Naive thymus-derived CD8-positive, alpha-beta T cell (primary cell): ENCODE data around the gene TTC28. TPM values are rescaled to one million over a fixed set of nuclear protein-coding genes. Genes with fewer than 3 reads are reported as not detected.
"Not testable (repeated sequence)": the region's sequence is repeated elsewhere in the genome, so short reads cannot be mapped to it uniquely, and the experiment has no call there.

Source experiments
- ATAC-seq, 2 donors: fragments of 150-1000 bp; cut with Tn5 transposase in 1 of 2; sonication (Bioruptor Pico), chemical (Tn5 transposase) in 1 of 2; 1 replicate in 1 of 2; 2 replicates in 1 of 2; pipeline ENCODE4 v1.10.0; 2021; ENCODE audit warnings: mild to moderate bottlenecking in 2 of 2, moderate library complexity in 2 of 2
- POLR2A ChIA-PET: fragments of 350-600 bp; sonication (Branson Sonifier 250); formaldehyde crosslinking; loops from one replicate; lab custom pipeline; 2021; ENCODE audit warnings: antibody characterized with exemption; lab: Charles Lee
- DNase-seq, 10 donors: peaks; one replicate each; pipeline versions ENCODE4 v3.0.0 to v3.0.0-alpha.2; 2020 to 2022
- H3K27ac Mint-ChIP-seq, 10 donors: one replicate each; pipeline ENCODE4 v1.8.0; 2020 to 2022; ENCODE audit warnings: mild to moderate bottlenecking in 10 of 10, mixed read lengths in 10 of 10, moderate library complexity in 4 of 10, inconsistent platforms in 1 of 10
- H3K27me3 Mint-ChIP-seq, 5 donors: one replicate each; pipeline ENCODE4 v1.8.0; 2021 to 2022; ENCODE audit warnings: mixed read lengths in 5 of 5
- H3K36me3 Mint-ChIP-seq, 3 donors: one replicate each; pipeline ENCODE4 v1.8.0; 2020 to 2022; ENCODE audit warnings: mixed read lengths in 3 of 3, mild to moderate bottlenecking in 2 of 3, inconsistent platforms in 1 of 3
- H3K4me1 Mint-ChIP-seq, 4 donors: one replicate each; pipeline ENCODE4 v1.8.0; 2021 to 2022; ENCODE audit warnings: mixed read lengths in 4 of 4
- H3K4me3 Mint-ChIP-seq, 10 donors: one replicate each; pipeline ENCODE4 v1.8.0; 2020 to 2022; ENCODE audit warnings: mild to moderate bottlenecking in 10 of 10, mixed read lengths in 10 of 10, moderate library complexity in 6 of 10, inconsistent platforms in 1 of 10
- H3K9me3 Mint-ChIP-seq, 9 donors: one replicate each; pipeline ENCODE4 v1.8.0; 2020 to 2022; ENCODE audit warnings: mixed read lengths in 9 of 9, mild to moderate bottlenecking in 3 of 9, inconsistent platforms in 1 of 9, moderate library complexity in 1 of 9
- polyA plus RNA-seq, 3 donors: library from polyadenylated mRNA; unstranded; fragments of 300-500 nt; fragmentation: Illumina TruSeq; gene quantifications; one replicate each; pipeline ENCODE4 v1.2.3, GENCODE V29; 2021
- total RNA-seq, 8 experiments: library from RNA in 2 of 8; stranded (reverse) in 2 of 8; gene quantifications; one replicate each; pipeline ENCODE4 v1.2.3 and lab custom pipeline; 2021 to 2026

TTC28 gene
- total and polyA plus RNA-seq, 5 experiments from 2014 or later, result 0.44 to 6.4 (median 1.3) TPM

DNA sequence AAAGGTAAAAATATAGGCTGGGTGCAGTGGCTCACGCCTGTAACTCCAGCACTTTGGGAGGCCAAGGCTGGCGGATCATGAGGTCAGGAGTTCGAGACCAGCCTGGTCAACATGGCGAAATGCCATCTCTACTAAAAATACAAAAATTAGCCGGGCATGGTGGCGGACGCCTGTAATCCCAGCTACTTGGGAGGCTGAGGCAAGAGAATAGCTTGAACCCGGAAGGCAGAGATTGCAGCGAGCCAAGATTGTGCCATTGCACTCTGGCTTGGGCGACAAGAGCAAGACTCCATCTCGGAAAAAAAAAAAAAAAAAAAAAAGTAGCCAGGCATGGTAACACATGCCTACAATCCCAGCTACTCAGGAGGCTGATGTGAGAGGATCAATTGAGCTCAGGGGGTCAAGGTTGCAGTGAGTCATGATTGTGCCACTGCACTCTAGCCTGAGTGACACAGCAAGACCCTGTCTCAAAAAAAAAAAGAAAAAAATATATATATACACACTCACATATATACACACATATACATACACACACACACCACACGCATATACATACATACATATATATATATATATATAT is 112.6 kb downstream of the TTC28 start:
- H3K27me3 Mint-ChIP-seq, result peaks cover 10 to 24% (median 19%) of the 10 kb centered on the region in 5 donors
- H3K4me1 Mint-ChIP-seq, H3K4me3 Mint-ChIP-seq, H3K9me3 Mint-ChIP-seq, H3K27ac Mint-ChIP-seq, DNase-seq, POLR2A ChIA-PET, H3K36me3 Mint-ChIP-seq, ATAC-seq: not testable (repeated sequence)

DNA sequence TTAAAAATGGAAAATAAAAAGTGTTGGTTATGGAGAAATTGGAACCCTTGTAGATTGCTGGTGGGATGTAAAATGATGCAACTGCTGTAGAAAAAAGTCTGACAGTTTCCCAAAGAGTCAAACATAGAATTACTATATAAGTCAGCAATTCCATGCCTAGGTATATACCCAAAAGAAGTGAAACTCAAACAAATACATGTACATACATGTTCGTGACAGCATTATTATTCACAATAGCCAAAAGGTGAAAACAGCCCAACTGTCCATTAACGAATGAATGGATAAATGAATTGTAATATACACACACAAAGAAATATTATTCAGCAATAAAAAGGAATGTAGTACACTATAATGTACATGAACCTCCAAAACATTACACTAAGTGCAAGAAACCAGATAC is 116.0 kb downstream of the TTC28 start:
- Mint-ChIP-seq H3K9me3 (no peaks in the 10 kb centered on the region), H3K4me1 (no peaks in the 10 kb centered on the region), H3K27ac (no peak overlapping the region), H3K27me3 (peaks cover 15 to 34% (median 29%) of the 10 kb centered on the region in 5 donors), H3K36me3 (no peaks in the 10 kb centered on the region), H3K4me3 (no peak overlapping the region)
- POLR2A ChIA-PET, result no interaction called here
- DNase-seq (no peak), ATAC-seq (no peak)

DNA sequence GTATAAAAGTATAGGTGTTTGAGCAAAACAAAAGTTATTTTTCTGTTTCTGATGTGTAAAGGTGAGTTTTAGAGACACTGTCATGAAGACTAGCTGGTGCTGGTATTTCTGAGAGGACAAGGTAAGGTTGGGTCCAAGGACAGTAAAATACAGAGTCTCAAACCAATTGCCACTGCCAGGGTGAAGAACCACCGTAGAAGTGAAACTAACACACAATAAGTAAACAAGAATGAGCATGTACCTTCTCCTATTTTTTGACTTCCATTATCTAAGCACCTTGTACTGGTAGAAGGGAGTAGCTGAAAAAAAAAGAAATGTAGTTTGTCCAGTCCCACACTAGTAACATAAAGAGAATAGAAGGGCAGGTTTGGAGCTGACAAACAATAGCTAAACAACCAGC is 117.3 kb downstream of the TTC28 start:
- POLR2A ChIA-PET, result no interaction called here
- peaks cover 0 to 6% (median 0%) of the 10 kb centered on the region in 3 donors for H3K36me3 Mint-ChIP-seq
- peaks cover 15 to 33% (median 29%) of the 10 kb centered on the region in 5 donors for H3K27me3 Mint-ChIP-seq
- DNase-seq (no peak), ATAC-seq (no peak)
- no peaks in the 10 kb centered on the region for H3K4me1 Mint-ChIP-seq
- peak overlapping the region in 1 of 10 donors; percentile 42 for H3K27ac Mint-ChIP-seq
- H3K9me3 Mint-ChIP-seq, result peaks cover 0 to 4% (median 0%) of the 10 kb centered on the region in 9 donors
- H3K4me3 Mint-ChIP-seq, result no peak overlapping the region

DNA sequence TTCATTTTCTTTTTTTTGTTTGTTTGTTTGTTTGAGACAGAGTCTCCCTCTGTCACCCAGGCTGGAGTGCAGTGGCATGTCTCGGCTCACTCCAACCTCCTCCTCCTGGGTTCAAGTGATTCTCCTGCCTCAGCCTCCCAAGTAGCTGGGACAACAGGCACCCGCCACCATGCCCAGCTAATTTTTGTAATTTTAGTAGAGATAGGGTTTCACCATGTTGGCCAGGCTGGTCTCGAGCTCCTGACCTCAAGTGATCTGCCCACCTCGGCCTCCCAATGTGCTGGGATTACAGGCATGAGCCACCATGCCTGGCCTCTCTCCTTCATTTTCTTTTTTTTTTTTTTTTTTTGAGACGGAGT is 118.9 kb downstream of the TTC28 start:
- peaks cover 17 to 30% (median 29%) of the 10 kb centered on the region in 5 donors for H3K27me3 Mint-ChIP-seq
- H3K4me3 Mint-ChIP-seq, ATAC-seq, DNase-seq, POLR2A ChIA-PET, H3K4me1 Mint-ChIP-seq, H3K27ac Mint-ChIP-seq: not testable (repeated sequence)
- H3K36me3 Mint-ChIP-seq, result peaks cover 0 to 10% (median 0%) of the 10 kb centered on the region in 3 donors
- H3K9me3 Mint-ChIP-seq, result peaks cover 0 to 11% (median 2%) of the 10 kb centered on the region in 9 donors

DNA sequence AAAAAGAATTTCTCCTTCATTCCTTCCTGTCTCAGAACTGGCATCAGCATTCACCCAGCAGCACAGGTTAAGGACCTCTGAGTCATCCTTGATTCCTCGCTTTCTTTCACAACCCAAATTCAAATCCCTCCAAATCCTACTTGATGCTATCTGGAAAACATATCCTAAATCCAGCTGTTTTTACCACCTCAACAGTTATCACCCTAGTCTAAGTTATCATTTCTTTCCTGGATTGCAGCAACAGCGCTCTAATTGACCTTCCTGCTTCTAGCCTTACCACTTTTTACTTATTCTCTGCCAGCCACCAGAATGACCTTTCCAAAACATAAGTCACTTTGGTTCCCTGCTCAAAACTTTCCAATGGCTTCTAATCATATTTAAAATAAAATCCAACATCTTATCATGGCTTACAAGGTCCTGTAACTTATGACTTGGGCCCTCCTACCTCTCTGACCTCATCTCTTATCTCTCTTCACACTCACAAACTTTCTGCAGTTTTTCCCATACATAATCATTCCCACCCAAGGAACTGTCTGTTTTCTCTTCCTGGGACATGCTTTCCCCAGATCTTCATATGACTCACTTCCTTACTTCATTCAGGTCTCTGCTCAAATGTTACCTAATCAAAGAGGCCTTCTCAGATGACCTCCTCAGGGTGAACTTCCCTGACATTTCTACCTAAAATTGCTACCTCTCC is 119.4 kb downstream of the TTC28 start:
- peaks cover 0 to 10% (median 0%) of the 10 kb centered on the region in 3 donors for H3K36me3 Mint-ChIP-seq
- POLR2A ChIA-PET, result no interaction called here

DNA sequence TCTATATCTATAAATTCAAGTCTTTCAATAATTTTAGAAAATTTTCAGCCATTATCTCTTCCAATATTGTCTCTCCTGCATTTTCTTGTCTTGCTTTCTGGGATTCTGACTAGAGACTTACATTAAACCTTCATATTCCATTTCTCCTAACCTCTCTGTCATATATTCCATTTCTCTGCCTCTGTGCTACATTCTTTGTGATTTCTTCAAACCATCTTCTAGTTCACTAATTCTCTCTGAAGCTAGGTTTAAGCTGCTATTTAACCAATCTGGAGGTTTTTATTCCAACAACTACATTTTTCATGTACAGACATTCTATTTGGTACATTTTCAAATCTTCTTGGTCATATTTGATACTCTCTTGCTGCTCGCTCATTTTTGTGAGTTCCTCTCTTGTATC is 122.5 kb downstream of the TTC28 start:
- DNase-seq, result no peak
- Mint-ChIP-seq H3K36me3 (peaks cover 0 to 10% (median 0%) of the 10 kb centered on the region in 3 donors), H3K9me3 (peaks cover 0 to 11% (median 3%) of the 10 kb centered on the region in 9 donors), H3K4me3 (no peak overlapping the region), H3K4me1 (no peaks in the 10 kb centered on the region), H3K27me3 (peaks cover 12 to 23% (median 14%) of the 10 kb centered on the region in 5 donors), H3K27ac (no peak overlapping the region)
- POLR2A ChIA-PET, result no interaction called here
- no peak for ATAC-seq

More for the DNA sequence above, 119.4 kb downstream of the TTC28 start:
- H3K4me3 Mint-ChIP-seq, result no peak overlapping the region
- no peaks in the 10 kb centered on the region for H3K4me1 Mint-ChIP-seq
- ATAC-seq (no peak), DNase-seq (no peak)
- peaks cover 16 to 29% (median 25%) of the 10 kb centered on the region in 5 donors for H3K27me3 Mint-ChIP-seq
- peaks cover 0 to 11% (median 2%) of the 10 kb centered on the region in 9 donors for H3K9me3 Mint-ChIP-seq
- no peak overlapping the region for H3K27ac Mint-ChIP-seq

DNA sequence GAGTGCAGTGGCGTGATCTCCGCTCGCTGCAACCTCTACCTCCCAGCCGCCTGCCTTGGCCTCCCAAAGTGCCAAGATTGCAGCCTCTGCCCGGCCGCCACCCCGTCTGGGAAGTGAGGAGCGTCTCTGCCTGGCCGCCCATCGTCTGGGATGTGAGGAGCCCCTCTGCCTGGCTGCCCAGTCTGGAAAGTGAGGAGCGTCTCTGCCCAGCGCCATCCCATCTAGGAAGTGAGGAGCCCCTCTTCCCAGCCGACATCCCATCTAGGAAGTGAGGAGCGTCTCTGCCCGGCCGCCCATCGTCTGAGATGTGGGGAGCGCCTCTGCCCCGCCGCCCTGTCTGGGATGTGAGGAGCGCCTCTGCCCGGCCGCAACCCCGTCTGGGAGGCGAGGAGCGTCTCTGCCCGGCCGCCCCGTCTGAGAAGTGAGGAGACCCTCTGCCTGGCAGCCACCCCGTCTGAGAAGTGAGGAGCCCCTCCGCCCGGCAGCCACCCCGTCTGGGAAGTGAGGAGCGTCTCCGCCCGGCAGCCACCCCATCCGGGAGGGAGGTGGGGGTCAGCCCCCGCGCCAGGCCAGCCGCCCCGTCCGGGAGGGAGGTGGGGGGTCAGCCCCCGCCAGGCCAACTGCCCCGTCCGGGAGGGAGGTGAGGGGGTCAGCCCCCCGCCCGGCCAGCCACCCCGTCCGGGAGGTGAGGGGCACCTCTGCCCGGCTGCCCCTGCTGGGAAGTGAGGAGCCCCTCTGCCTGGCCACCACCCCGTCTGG is 126.4 kb downstream of the TTC28 start:
- Mint-ChIP-seq H3K27me3 (peaks cover 0 to 12% (median 8%) of the 10 kb centered on the region in 5 donors), H3K36me3 (peaks cover 0 to 10% (median 0%) of the 10 kb centered on the region in 3 donors), H3K9me3 (peaks cover 0 to 12% (median 4%) of the 10 kb centered on the region in 9 donors)
- DNase-seq, H3K27ac Mint-ChIP-seq, POLR2A ChIA-PET, ATAC-seq, H3K4me1 Mint-ChIP-seq, H3K4me3 Mint-ChIP-seq: not testable (repeated sequence)

DNA sequence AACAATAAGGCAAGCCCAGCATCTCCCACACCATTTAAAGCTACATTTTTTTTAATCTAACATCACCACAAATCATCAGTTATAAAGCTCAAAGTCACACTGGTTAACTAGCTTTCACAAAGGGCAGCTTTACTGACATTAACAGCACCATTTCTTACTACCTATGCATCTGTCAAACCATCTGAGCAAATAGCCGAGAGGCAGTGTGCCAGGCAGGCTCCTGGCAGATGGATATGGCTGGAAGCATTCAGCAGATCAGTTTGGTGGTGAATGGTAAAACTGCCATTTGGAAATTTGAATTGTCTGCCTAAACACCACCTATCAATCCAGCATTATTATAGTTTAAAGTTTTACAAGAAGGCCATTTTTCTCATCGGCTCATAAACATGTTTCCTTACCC is 131.2 kb downstream of the TTC28 start:
- ATAC-seq, result no peak

DNA sequence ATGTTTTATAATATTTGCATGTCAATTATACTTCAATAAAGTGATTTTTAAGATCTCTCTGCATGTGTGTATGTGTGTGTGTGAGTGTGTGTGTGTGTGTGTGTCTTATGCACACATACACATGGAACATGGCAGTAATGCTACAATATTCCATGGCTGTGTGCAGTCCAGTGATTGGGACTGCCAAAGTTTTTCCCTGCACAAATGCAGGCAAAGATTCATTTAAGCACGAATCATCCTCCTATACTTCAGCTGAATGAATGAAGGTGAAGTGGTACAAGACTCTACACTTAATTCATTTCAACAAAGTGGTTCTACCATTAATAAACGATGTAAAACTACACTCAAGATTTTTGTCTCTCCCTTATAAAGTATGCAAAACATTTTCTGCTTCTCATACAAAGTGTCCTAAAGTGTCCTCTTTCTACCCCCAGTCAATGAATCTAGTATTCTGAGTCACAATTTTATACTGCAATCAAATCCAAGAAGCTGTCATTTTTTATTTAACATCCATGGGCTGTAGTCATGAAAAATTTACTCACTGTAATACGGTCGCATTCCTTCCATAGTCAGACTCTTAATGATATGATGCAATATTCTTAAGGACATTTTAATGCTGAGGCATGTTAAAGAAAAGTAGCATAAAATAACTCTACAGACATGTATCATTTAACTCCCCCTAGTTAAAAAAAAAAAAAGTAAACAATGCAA is 132.4 kb downstream of the TTC28 start:
- Mint-ChIP-seq H3K4me1 (no peaks in the 10 kb centered on the region), H3K36me3 (peaks cover 0 to 4% (median 0%) of the 10 kb centered on the region in 3 donors), H3K27me3 (peaks cover 0 to 5% (median 3%) of the 10 kb centered on the region in 5 donors), H3K9me3 (peaks cover 0 to 13% (median 3%) of the 10 kb centered on the region in 9 donors), H3K4me3 (no peak overlapping the region), H3K27ac (no peak overlapping the region)
- ATAC-seq (no peak), DNase-seq (no peak)
- POLR2A ChIA-PET, result no interaction called here

More for the DNA sequence above, 131.2 kb downstream of the TTC28 start:
- Mint-ChIP-seq H3K27me3 (peaks cover 0 to 4% (median 0%) of the 10 kb centered on the region in 5 donors), H3K9me3 (peaks cover 0 to 6% (median 1%) of the 10 kb centered on the region in 9 donors), H3K4me1 (no peaks in the 10 kb centered on the region), H3K36me3 (no peaks in the 10 kb centered on the region), H3K27ac (no peak overlapping the region), H3K4me3 (no peak overlapping the region)
- POLR2A ChIA-PET, result no interaction called here
- no peak for DNase-seq

DNA sequence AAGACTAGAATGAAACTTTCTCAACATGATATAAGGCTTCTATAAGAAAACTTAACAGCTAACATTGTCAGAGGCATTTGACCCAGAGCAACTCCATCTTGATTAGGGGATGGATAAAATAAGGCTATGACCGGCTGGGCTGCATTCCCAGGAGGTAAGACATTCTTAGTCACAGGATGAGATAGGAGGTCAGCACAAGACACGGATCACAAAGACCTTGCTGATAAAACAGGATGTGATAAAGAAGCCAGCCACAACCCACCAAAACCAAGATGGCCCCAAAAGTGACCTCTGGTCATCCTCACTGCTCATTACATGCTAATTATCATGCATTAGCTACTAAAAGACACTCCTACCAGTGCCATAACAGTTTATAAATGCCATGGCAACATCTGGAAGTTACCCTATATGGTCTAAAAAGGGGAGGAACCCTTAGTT is 135.2 kb downstream of the TTC28 start:
- Mint-ChIP-seq H3K36me3 (peaks cover 0 to 8% (median 0%) of the 10 kb centered on the region in 3 donors), H3K9me3 (peaks cover 0 to 19% (median 4%) of the 10 kb centered on the region in 9 donors), H3K27me3 (peaks cover 0 to 8% (median 3%) of the 10 kb centered on the region in 5 donors), H3K27ac (no peak overlapping the region), H3K4me1 (no peaks in the 10 kb centered on the region), H3K4me3 (no peak overlapping the region)
- no peak for ATAC-seq
- POLR2A ChIA-PET, result no interaction called here
- DNase-seq, result no peak

DNA sequence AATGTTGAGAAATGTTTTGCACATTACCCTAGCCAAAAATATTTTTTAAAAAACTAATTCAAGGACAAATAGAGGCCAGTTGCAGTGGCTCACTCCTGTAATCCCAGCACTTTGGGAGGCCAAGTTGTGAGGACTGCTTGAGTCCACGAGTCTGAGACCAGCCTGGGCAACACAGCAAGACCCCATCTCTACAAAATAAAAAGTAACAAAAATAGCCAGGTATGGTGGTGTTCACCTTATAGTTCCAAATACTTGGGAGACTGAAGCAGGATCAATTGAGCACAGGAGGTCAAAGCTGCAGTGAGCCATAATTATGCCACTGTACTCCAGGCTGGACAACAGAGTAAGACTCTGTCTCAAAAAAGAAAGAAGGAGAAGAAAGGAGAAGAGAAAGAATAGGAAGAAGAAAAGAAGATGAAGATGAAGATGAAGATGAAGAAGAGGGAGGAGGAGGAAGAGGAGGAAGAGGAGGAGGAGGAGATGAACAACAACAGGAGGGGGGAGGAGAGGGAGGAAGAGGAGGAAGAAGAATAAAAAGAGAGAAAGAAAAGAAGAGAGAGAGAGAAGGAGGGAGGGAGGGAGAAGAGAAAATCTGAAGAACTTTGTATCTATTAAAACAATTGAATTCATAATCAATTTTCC is 136.5 kb downstream of the TTC28 start:
- Mint-ChIP-seq H3K4me1 (no peaks in the 10 kb centered on the region), H3K27ac (no peak overlapping the region), H3K9me3 (peaks cover 0 to 19% (median 4%) of the 10 kb centered on the region in 9 donors), H3K36me3 (peaks cover 0 to 8% (median 0%) of the 10 kb centered on the region in 3 donors), H3K27me3 (peaks cover 0 to 8% (median 5%) of the 10 kb centered on the region in 5 donors), H3K4me3 (no peak overlapping the region)
- POLR2A ChIA-PET, result no interaction called here
- ATAC-seq (no peak), DNase-seq (no peak)

DNA sequence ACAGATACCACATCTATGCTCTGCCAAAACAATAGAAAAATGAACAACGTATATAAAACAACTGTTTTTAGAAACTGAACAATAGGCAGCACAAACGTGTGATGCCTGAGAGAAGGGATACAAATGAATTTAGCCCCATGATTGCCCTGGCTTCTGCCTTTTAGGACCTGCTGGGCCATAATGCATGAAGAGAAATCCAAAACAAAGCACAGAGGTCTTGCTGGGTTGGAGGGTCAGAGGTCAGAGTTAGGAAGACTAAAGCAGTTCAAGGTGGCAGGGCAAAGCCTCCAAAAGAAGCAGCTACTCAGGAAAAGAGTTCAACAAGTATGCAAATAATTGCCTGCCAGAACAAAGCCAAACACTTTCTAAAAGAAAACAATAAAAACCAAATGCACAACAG is 138.5 kb downstream of the TTC28 start:
- no peak overlapping the region for H3K4me3 Mint-ChIP-seq
- no peak for ATAC-seq
- peaks cover 0 to 19% (median 4%) of the 10 kb centered on the region in 9 donors for H3K9me3 Mint-ChIP-seq
- DNase-seq, result no peak
- H3K36me3 Mint-ChIP-seq, result peaks cover 0 to 8% (median 0%) of the 10 kb centered on the region in 3 donors
- H3K4me1 Mint-ChIP-seq, result no peaks in the 10 kb centered on the region
- POLR2A ChIA-PET, result no interaction called here
- H3K27me3 Mint-ChIP-seq, result peaks cover 0 to 8% (median 5%) of the 10 kb centered on the region in 5 donors
- no peak overlapping the region for H3K27ac Mint-ChIP-seq
